Spleen (tissue), 11 donors: ENCODE data around the gene ZSWIM6. TPM values are rescaled to one million over a fixed set of nuclear protein-coding genes. Genes with fewer than 3 reads are reported as not detected.

Experiments
- DNase-seq: peaks from one replicate; pipeline ENCODE4 v3.0.0-alpha.2; 2020
- H3K27ac ChIP-seq, 8 donors: fragments of 200-600 bp; sonication (generic) in 7 of 8; 1 replicate in 4 of 8; 2 replicates in 4 of 8; pipeline versions ENCODE4 v1.5.0 to v1.8.0; 2016 to 2021; ENCODE audit warnings: inconsistent platforms in 4 of 8, mild to moderate bottlenecking in 4 of 8, moderate library complexity in 1 of 8
- H3K27me3 ChIP-seq, 7 donors: fragments of 200-600 bp; sonication (generic) in 6 of 7; replicated peaks in 1 of 7; 1 replicate in 4 of 7; 2 replicates in 3 of 7; pipeline versions ENCODE4 v1.5.0 to v1.8.0; 2016 to 2021; ENCODE audit warnings: inconsistent platforms in 3 of 7, mild to moderate bottlenecking in 1 of 7
- H3K36me3 ChIP-seq, 6 donors: fragments of 200-600 bp; sonication (generic) in 5 of 6; 1 replicate in 4 of 6; 2 replicates in 2 of 6; pipeline versions ENCODE4 v1.5.0 to v1.8.0; 2016 to 2021; ENCODE audit warnings: inconsistent platforms in 2 of 6
- H3K4me1 ChIP-seq, 6 donors: fragments of 200-600 bp; sonication (generic) in 5 of 6; 1 replicate in 3 of 6; 2 replicates in 3 of 6; pipeline versions ENCODE4 v1.5.0 to v1.8.0; 2016 to 2021; ENCODE audit warnings: inconsistent platforms in 3 of 6
- H3K4me3 ChIP-seq, 8 donors: fragments of 200-600 bp; sonication (generic) in 7 of 8; 1 replicate in 4 of 8; 2 replicates in 4 of 8; pipeline versions ENCODE4 v1.5.0 to v1.8.0; 2016 to 2021; ENCODE audit warnings: inconsistent platforms in 4 of 8, mild to moderate bottlenecking in 4 of 8, moderate library complexity in 2 of 8
- H3K9me3 ChIP-seq, 8 donors: fragments of 200-600 bp; sonication (generic) in 7 of 8; 1 replicate in 4 of 8; 2 replicates in 4 of 8; pipeline versions ENCODE4 v1.5.0 to v1.8.0; 2016 to 2021; ENCODE audit warnings: inconsistent platforms in 4 of 8
- POLR2A ChIP-seq, 3 donors: fragments of 450-650 bp; IDR thresholded peaks; one replicate each; pipeline ENCODE4 v1.5.1; 2017; ENCODE audit warnings: antibody characterized with exemption in 3 of 3, mild to moderate bottlenecking in 1 of 3
- POLR2AphosphoS5 ChIP-seq, 3 donors: sonication (generic); formaldehyde crosslinking; IDR thresholded peaks; one replicate each; pipeline ENCODE4 v1.5.1; 2017; ENCODE audit warnings: antibody characterized with exemption in 3 of 3
- whole genome bisulfite sequencing, 5 donors: extraction: QIAGEN DNeasy Blood & Tissue Kit in 3 of 5; methylation state at CpG; one replicate each; pipeline versions ENCODE4 v1.1.5 to v1.1.7; 2013 to 2018; 5-methylcytosine and 5-hydroxymethylcytosine counted together
- intact Hi-C: fragments of 100-400 bp; cut with DNase I; formaldehyde crosslinking; loops from one replicate; pipeline ENCODE4 v1.15.0; 2023; ENCODE audit warnings: low total_unique reads
- polyA plus RNA-seq, 3 donors: library from polyadenylated mRNA; stranded (reverse); fragments of 200-250 nt; gene quantifications; one replicate each; pipeline ENCODE4 v1.2.1, GENCODE V29; 2013
- total RNA-seq, 7 donors: library from RNA; depleted of rRNA in 3 of 7; stranded (reverse); fragments of >200 nt in 3 of 7; fragmentation: NEBNext Ultra II Directional in 4 of 7; extraction: Animal tissue kit (Norgen Biotek cat#: 25700) in 4 of 7; gene quantifications; one replicate each; pipeline versions ENCODE4 v1.1.0 to v1.2.1, GENCODE V29; 2016 to 2021
- TF ChIP-seq, protein P1 (sequence below), 11 experiments: fragments of 200-600 bp in 7 of 11; fragments of 450-650 bp in 4 of 11; sonication (generic) in 4 of 11; IDR thresholded peaks in 8 of 11; conservative IDR thresholded peaks in 3 of 11; 1 replicate in 7 of 11; 2 replicates in 4 of 11; pipeline versions ENCODE4 v1.4.0 to v1.8.0; 2016 to 2021; ENCODE audit warnings: antibody characterized with exemption in 11 of 11, inconsistent platforms in 4 of 11, mild to moderate bottlenecking in 1 of 11
- donor health status: healthy with polysubstance abuse.
- donor health status: DM: no; HTN: no; CAD: no; lungs with moderate emphysema.
- donor health status: DM: no; HTN: no; CAD: no.
- donor health status: Bipolar disorder and iron deficiency.
- donor health status: healthy.
- donor health status: DM: no; HTN: no; CAD: no.
- donor health status: DM: yes; HTN: yes; CAD: no.

Gene ZSWIM6
- total and polyA plus RNA-seq, 10 donors: 3.1 to 22.9 (median 16.9) TPM

GRCh38 chr5:61586096-61587084 lies 254.3 kb downstream of the ZSWIM6 start:
- TF ChIP-seq POLR2A (IDR thresholded peaks at IDR 0.05) (no peak), POLR2AphosphoS5 (IDR thresholded peaks at IDR 0.05) (no peak)
- TF ChIP-seq, protein P1, sequence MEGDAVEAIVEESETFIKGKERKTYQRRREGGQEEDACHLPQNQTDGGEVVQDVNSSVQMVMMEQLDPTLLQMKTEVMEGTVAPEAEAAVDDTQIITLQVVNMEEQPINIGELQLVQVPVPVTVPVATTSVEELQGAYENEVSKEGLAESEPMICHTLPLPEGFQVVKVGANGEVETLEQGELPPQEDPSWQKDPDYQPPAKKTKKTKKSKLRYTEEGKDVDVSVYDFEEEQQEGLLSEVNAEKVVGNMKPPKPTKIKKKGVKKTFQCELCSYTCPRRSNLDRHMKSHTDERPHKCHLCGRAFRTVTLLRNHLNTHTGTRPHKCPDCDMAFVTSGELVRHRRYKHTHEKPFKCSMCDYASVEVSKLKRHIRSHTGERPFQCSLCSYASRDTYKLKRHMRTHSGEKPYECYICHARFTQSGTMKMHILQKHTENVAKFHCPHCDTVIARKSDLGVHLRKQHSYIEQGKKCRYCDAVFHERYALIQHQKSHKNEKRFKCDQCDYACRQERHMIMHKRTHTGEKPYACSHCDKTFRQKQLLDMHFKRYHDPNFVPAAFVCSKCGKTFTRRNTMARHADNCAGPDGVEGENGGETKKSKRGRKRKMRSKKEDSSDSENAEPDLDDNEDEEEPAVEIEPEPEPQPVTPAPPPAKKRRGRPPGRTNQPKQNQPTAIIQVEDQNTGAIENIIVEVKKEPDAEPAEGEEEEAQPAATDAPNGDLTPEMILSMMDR (IDR thresholded peaks at IDR 0.05 in 8 of 11, conservative IDR thresholded peaks at IDR 0.05 in 3 of 11): no peak
- no peak for DNase-seq
- H3K36me3 ChIP-seq: no peaks in the 10 kb centered on the region
- H3K27me3 ChIP-seq: peaks cover 0 to 3% (median 0%) of the 10 kb centered on the region in 7 donors
- peaks cover 0 to 20% (median 7%) of the 10 kb centered on the region in 6 donors for H3K4me1 ChIP-seq
- intact Hi-C loops: no loop called here
- peak overlapping the region in 4 of 8 donors; percentile 4 to 38 (median 19) for H3K27ac ChIP-seq
- no peak overlapping the region for H3K4me3 ChIP-seq
- H3K9me3 ChIP-seq: peaks cover 0 to 5% (median 0%) of the 10 kb centered on the region in 8 donors
- 59 to 78% (median 67%) methylated on average over 12 of the region's 12 CpGs for WGBS, 5 donors

DNA sequence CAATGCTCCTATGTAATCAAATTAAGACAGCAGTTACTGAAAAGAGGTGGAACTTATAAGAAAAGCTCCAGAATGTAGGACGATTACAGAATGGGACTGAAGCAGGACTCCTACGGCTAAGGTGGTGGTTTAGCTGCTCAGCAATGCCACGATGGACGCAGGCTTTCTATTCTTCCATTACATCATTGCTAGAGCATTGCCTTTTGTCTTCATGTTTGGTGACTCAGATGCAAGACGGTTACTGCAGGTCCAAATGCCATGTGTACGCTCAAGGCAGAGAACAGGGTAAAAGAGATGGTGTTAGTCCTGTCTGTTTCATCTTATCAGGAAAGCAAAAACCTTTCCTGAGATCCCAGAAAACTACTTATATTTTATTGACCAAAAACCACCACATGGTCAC lies 255.1 kb downstream of the ZSWIM6 start:
- TF ChIP-seq POLR2A (IDR thresholded peaks at IDR 0.05) (no peak), POLR2AphosphoS5 (IDR thresholded peaks at IDR 0.05) (no peak)
- TF ChIP-seq, protein P1 (IDR thresholded peaks at IDR 0.05 in 8 of 11, conservative IDR thresholded peaks at IDR 0.05 in 3 of 11): no peak
- H3K4me1 ChIP-seq: peaks cover 0 to 20% (median 7%) of the 10 kb centered on the region in 6 donors
- no peaks in the 10 kb centered on the region for H3K36me3 ChIP-seq
- peaks cover 0 to 3% (median 0%) of the 10 kb centered on the region in 7 donors for H3K27me3 ChIP-seq
- H3K4me3 ChIP-seq: no peak overlapping the region
- H3K9me3 ChIP-seq: peaks cover 0 to 5% (median 0%) of the 10 kb centered on the region in 8 donors
- WGBS, 5 donors: 85 to 93% (median 89%) methylated on average over 6 of the region's 6 CpGs
- no peak for DNase-seq
- intact Hi-C loops: no loop called here
- no peak overlapping the region for H3K27ac ChIP-seq

GRCh38 chr5:61588216-61588615 lies 256.2 kb downstream of the ZSWIM6 start:
- Histone ChIP-seq H3K9me3 (peaks cover 0 to 5% (median 0%) of the 10 kb centered on the region in 8 donors), H3K4me1 (peaks cover 0 to 10% (median 2%) of the 10 kb centered on the region in 6 donors), H3K27me3 (peaks cover 0 to 3% (median 0%) of the 10 kb centered on the region in 7 donors), H3K4me3 (no peak overlapping the region), H3K27ac (no peak overlapping the region), H3K36me3 (no peaks in the 10 kb centered on the region)
- TF ChIP-seq POLR2AphosphoS5 (IDR thresholded peaks at IDR 0.05) (no peak), POLR2A (IDR thresholded peaks at IDR 0.05) (no peak)
- TF ChIP-seq, protein P1 (IDR thresholded peaks at IDR 0.05 in 8 of 11, conservative IDR thresholded peaks at IDR 0.05 in 3 of 11): no peak
- 76 to 86% (median 80%) methylated on average over 2 of the region's 2 CpGs for WGBS, 5 donors
- DNase-seq: no peak
- intact Hi-C loops: no loop called here

- H3K9me3 ChIP-seq: peaks cover 0 to 5% (median 0%) of the 10 kb centered on the region in 8 donors
- H3K27ac ChIP-seq: no peak overlapping the region
- DNase-seq: no peak
- WGBS, 5 donors: 82 to 95% (median 90%) methylated on average over 4 of the region's 4 CpGs
- intact Hi-C loops: no loop called here
- H3K27me3 ChIP-seq: no peaks in the 10 kb centered on the region
- H3K36me3 ChIP-seq: no peaks in the 10 kb centered on the region
- no peak overlapping the region for H3K4me3 ChIP-seq
- peaks cover 0 to 9% (median 0%) of the 10 kb centered on the region in 6 donors for H3K4me1 ChIP-seq
- TF ChIP-seq POLR2A (IDR thresholded peaks at IDR 0.05): no peak
- TF ChIP-seq, protein P1 (IDR thresholded peaks at IDR 0.05 in 8 of 11, conservative IDR thresholded peaks at IDR 0.05 in 3 of 11): no peak
- no peak for TF ChIP-seq POLR2AphosphoS5 (IDR thresholded peaks at IDR 0.05)
Observed at GRCh38 chr5:61589946-61590345, 257.9 kb downstream of the ZSWIM6 start.
